ENCODE measurements around the gene BCO1. TPM values are rescaled to one million over a fixed set of nuclear protein-coding genes. Genes with fewer than 3 reads are reported as not detected.
A peak's percentile ranks its signal among the peaks of the same experiment; 100 is the strongest.

Gene BCO1
- total and polyA plus RNA-seq, 7 donors: 0.83 to 6.2 (median 3.0) TPM; not detected in 1

GRCh38 chr16:81239367-81240121 lies 1.1 kb downstream of the BCO1 start:
- TF ChIP-seq POLR2A (IDR thresholded peaks at IDR 0.05) (no peak), EP300 (IDR thresholded peaks at IDR 0.05) (no peak), CTCF (IDR thresholded peaks at IDR 0.05) (no peak)
- Histone ChIP-seq H3K9me3 (no peaks in the 10 kb centered on the region), H3K27ac (peak overlapping the region in 3 of 4 donors; percentile 83 to 91 (median 88)), H3K27me3 (no peaks in the 10 kb centered on the region), H3K36me3 (no peaks in the 10 kb centered on the region), H3K4me3 (peak overlapping the region in 1 of 4 donors; percentile 40), H3K4me1 (peaks cover 0 to 23% (median 21%) of the 10 kb centered on the region in 4 donors)
- no peak for DNase-seq
- intact Hi-C loops (cut with DNase I): loop anchor here (2.0 kb wide), 1 partner anchor 25 kb away; no protein-coding TSS in a partner anchor
- 67 to 84% methylated on average over 9 of the region's 9 CpGs for WGBS, 2 donors

- TF ChIP-seq EP300 (IDR thresholded peaks at IDR 0.05) (no peak), CTCF (IDR thresholded peaks at IDR 0.05) (no peak), POLR2AphosphoS5 (IDR thresholded peaks at IDR 0.05) (no peak), POLR2A (IDR thresholded peaks at IDR 0.05) (no peak)
- Histone ChIP-seq H3K27me3 (no peaks in the 10 kb centered on the region), H3K9me3 (no peaks in the 10 kb centered on the region), H3K27ac (no peak overlapping the region), H3K4me3 (no peak overlapping the region), H3K4me1 (peaks cover 0 to 22% (median 21%) of the 10 kb centered on the region in 4 donors), H3K36me3 (no peaks in the 10 kb centered on the region)
- WGBS, 2 donors: 86 to 90% methylated on average over 5 of the region's 5 CpGs
- intact Hi-C loops (cut with DNase I): no loop called here
- DNase-seq: no peak
Measured at GRCh38 chr16:81241706-81242105, 3.2 kb downstream of the BCO1 start.

GRCh38 chr16:81242977-81243618 lies 4.6 kb downstream of the BCO1 start:
- Histone ChIP-seq H3K4me3 (no peak overlapping the region), H3K27ac (no peak overlapping the region), H3K36me3 (no peaks in the 10 kb centered on the region), H3K4me1 (peaks cover 0 to 13% (median 10%) of the 10 kb centered on the region in 4 donors), H3K9me3 (no peaks in the 10 kb centered on the region), H3K27me3 (no peaks in the 10 kb centered on the region)
- no peak for DNase-seq
- TF ChIP-seq EP300 (IDR thresholded peaks at IDR 0.05) (no peak), CTCF (IDR thresholded peaks at IDR 0.05) (no peak), POLR2AphosphoS5 (IDR thresholded peaks at IDR 0.05) (no peak), POLR2A (IDR thresholded peaks at IDR 0.05) (no peak)
- intact Hi-C loops (cut with DNase I): no loop called here
- 86 to 90% methylated on average over 8 of the region's 8 CpGs for WGBS, 2 donors

- Histone ChIP-seq H3K36me3 (no peaks in the 10 kb centered on the region), H3K9me3 (no peaks in the 10 kb centered on the region), H3K27ac (no peak overlapping the region), H3K4me3 (no peak overlapping the region), H3K4me1 (peaks cover 0 to 9% (median 4%) of the 10 kb centered on the region in 4 donors), H3K27me3 (no peaks in the 10 kb centered on the region)
- TF ChIP-seq EP300 (IDR thresholded peaks at IDR 0.05) (no peak), POLR2AphosphoS5 (IDR thresholded peaks at IDR 0.05) (no peak), POLR2A (IDR thresholded peaks at IDR 0.05) (no peak), CTCF (IDR thresholded peaks at IDR 0.05) (no peak)
- no peak for DNase-seq
- 48 to 59% methylated on average over 9 of the region's 9 CpGs for WGBS, 2 donors
- intact Hi-C loops (cut with DNase I): no loop called here
Measured at GRCh38 chr16:81243942-81244341, 5.5 kb downstream of the BCO1 start.

Measured in sigmoid colon (tissue), 7 donors.